IMR-90 (cell line): ENCODE data around the gene RNF166. TPM values are rescaled to one million over a fixed set of nuclear protein-coding genes. Genes with fewer than 3 reads are reported as not detected.

ENCODE experiments used
- ATAC-seq: fragments of 200-7000 bp; cut with Tn5 transposase; 2 replicates; pipeline ENCODE4 v1.9.1; 2020; ENCODE audit warnings: low read depth, mild to moderate bottlenecking, moderate library complexity
- BruUV-seq: library from RNA; stranded (reverse); fragments of 400-500 nt; replicated peaks from 2 replicates; lab custom pipeline; 2021; lab: Mats Ljungman, UMichigan
- CTCF ChIA-PET: fragments of 300-600 bp; formaldehyde crosslinking; extraction: SDS; loops from one replicate; lab custom pipeline; 2021; ENCODE audit warnings: antibody characterized with exemption; lab: Yijun Ruan, JAX
- POLR2A ChIA-PET: fragments of 300-600 bp; sonication (Branson Sonifier 250); formaldehyde crosslinking; loops from one replicate; lab custom pipeline; 2022; ENCODE audit warnings: antibody characterized with exemption; ENCODE audit not compliant: unreplicated experiment; lab: Charles Lee
- DNase-seq: peaks from one replicate; pipeline ENCODE4 v3.0.0; 2013
- H2AFZ ChIP-seq: replicated peaks from 2 replicates; pipeline ENCODE3; 2013; ENCODE audit warnings: low read length, mild to moderate bottlenecking; ENCODE audit not compliant: poor library complexity
- H2AK5ac ChIP-seq: 2 replicates; pipeline ENCODE4 v1.6.1; 2013; ENCODE audit warnings: low read depth, low read length, inconsistent platforms
- H2AK9ac ChIP-seq: replicated peaks from 2 replicates; pipeline ENCODE3; 2013; ENCODE audit warnings: mild to moderate bottlenecking, low read depth, low read length, moderate library complexity; ENCODE audit not compliant: poor library complexity
- H2BK120ac ChIP-seq: 2 replicates; pipeline ENCODE4 v1.6.1; 2013; ENCODE audit warnings: low read depth, low read length, inconsistent platforms
- H2BK15ac ChIP-seq: 3 replicates; pipeline ENCODE4 v1.6.1; 2013; ENCODE audit warnings: low read depth, low read length, inconsistent platforms
- H2BK20ac ChIP-seq: 2 replicates; pipeline ENCODE4 v1.6.1; 2013; ENCODE audit warnings: low read depth, mild to moderate bottlenecking, inconsistent platforms, low read length, moderate library complexity
- H2BK5ac ChIP-seq: 2 replicates; pipeline ENCODE4 v1.6.1; 2013; ENCODE audit warnings: mild to moderate bottlenecking, low read depth, low read length, inconsistent platforms; ENCODE audit not compliant: poor library complexity, severe bottlenecking
- H3K14ac ChIP-seq: replicated peaks from 2 replicates; pipeline ENCODE4 v1.6.1; 2013; ENCODE audit warnings: low read depth, low read length, inconsistent platforms
- H3K18ac ChIP-seq: 2 replicates; pipeline ENCODE4 v1.6.1; 2013; ENCODE audit warnings: low read depth, low read length, control low read depth
- H3K23ac ChIP-seq: 2 replicates; pipeline ENCODE4 v1.6.1; 2013; ENCODE audit warnings: low read depth, low read length, inconsistent platforms
- H3K27ac ChIP-seq: 2 replicates; pipeline ENCODE4 v1.5.1; 2013; ENCODE audit warnings: mild to moderate bottlenecking, control low read depth, low read length; ENCODE audit not compliant: insufficient read depth
- H3K27me3 ChIP-seq: 2 replicates; pipeline ENCODE4 v1.6.1; 2013; ENCODE audit warnings: low read length; ENCODE audit not compliant: control insufficient read depth, insufficient read depth
- H3K36me3 ChIP-seq: 2 replicates; pipeline ENCODE4 v1.6.1; 2013; ENCODE audit warnings: low read length, mixed read lengths; ENCODE audit not compliant: control insufficient read depth, insufficient read depth
- H3K4ac ChIP-seq: 2 replicates; pipeline ENCODE4 v1.6.1; 2013; ENCODE audit warnings: low read depth, low read length, inconsistent platforms
- H3K4me1 ChIP-seq: 2 replicates; pipeline ENCODE4 v1.6.1; 2013; ENCODE audit warnings: low read length, mixed read lengths; ENCODE audit not compliant: control insufficient read depth, insufficient read depth
- H3K4me2 ChIP-seq: 2 replicates; pipeline ENCODE4 v1.6.1; 2013; ENCODE audit warnings: low read depth, mild to moderate bottlenecking, control low read depth, low read length, moderate library complexity
- H3K4me3 ChIP-seq: 2 replicates; pipeline ENCODE4 v1.5.1; 2013; ENCODE audit warnings: low read depth, mild to moderate bottlenecking, control low read depth, low read length, moderate library complexity; ENCODE audit not compliant: insufficient read depth
- H3K56ac ChIP-seq: 2 replicates; pipeline ENCODE4 v1.6.1; 2013; ENCODE audit warnings: low read length, inconsistent platforms; ENCODE audit not compliant: insufficient read depth; ENCODE audit errors: extremely low read depth
- H3K79me1 ChIP-seq, 2 experiments: 2 replicates each; pipeline ENCODE4 v1.6.1; 2013; ENCODE audit warnings: low read length in 2 of 2, inconsistent platforms in 1 of 2, low read depth in 1 of 2
- H3K9ac ChIP-seq: 2 replicates; pipeline ENCODE4 v1.6.1; 2013; ENCODE audit warnings: low read depth, low read length, control low read depth
- H3K9me1 ChIP-seq: 2 replicates; pipeline ENCODE4 v1.6.1; 2013; ENCODE audit warnings: low read length, inconsistent platforms; ENCODE audit not compliant: insufficient read depth
- H3K9me3 ChIP-seq: 2 replicates; pipeline ENCODE4 v1.6.1; 2013; ENCODE audit warnings: low read length; ENCODE audit not compliant: control insufficient read depth, insufficient read depth
- H4K20me1 ChIP-seq: 2 replicates; pipeline ENCODE4 v1.6.1; 2013; ENCODE audit warnings: low read length, inconsistent platforms; ENCODE audit not compliant: insufficient read depth
- H4K5ac ChIP-seq: 2 replicates; pipeline ENCODE4 v1.6.1; 2013; ENCODE audit warnings: mild to moderate bottlenecking, low read depth, low read length, control low read depth
- H4K8ac ChIP-seq, 2 experiments: 2 replicates each; pipeline ENCODE4 v1.6.1; 2013; ENCODE audit warnings: low read depth in 2 of 2, low read length in 2 of 2, control low read depth in 1 of 2, inconsistent platforms in 1 of 2
- H4K91ac ChIP-seq: 2 replicates; pipeline ENCODE4 v1.6.1; 2013; ENCODE audit warnings: low read depth, low read length, inconsistent platforms; ENCODE audit not compliant: insufficient read depth
- MAFK ChIP-seq: IDR thresholded peaks from 2 replicates; pipeline ENCODE4 v1.6.1; 2012; ENCODE audit warnings: low read depth, low read length, improper control_type of control experiment
- WGBS, 2 experiments: methylation state at CpG; one replicate each; pipeline versions ENCODE4 v1.1.5 to v1.1.7; 2013; ENCODE audit warnings: missing lambda C conversion rate in 2 of 2; ENCODE audit not compliant: insufficient read length in 1 of 2; ENCODE audit errors: extremely low coverage in 2 of 2; 5-methylcytosine and 5-hydroxymethylcytosine counted together
- dilution Hi-C: fragments of 300-500 bp; cut with HindIII; formaldehyde crosslinking; loops from one replicate; pipeline ENCODE4 v1.14.3; 2018; ENCODE audit warnings: low sequenced_read_pairs; ENCODE audit not compliant: unreplicated experiment
- in situ Hi-C: fragments of 300-500 bp; cut with MboI; formaldehyde crosslinking; loops from 3 replicates; pipeline ENCODE4 v1.14.3; 2019; ENCODE audit warnings: low sequenced_read_pairs, inconsistent platforms, mixed read lengths
- intact Hi-C: fragments of 100-400 bp; cut with micrococcal nuclease; formaldehyde crosslinking; loops from 2 replicates; pipeline ENCODE4 v1.10.0; 2022
- polyA plus RNA-seq, 3 experiments: library from polyadenylated mRNA; depleted of rRNA; stranded (reverse); fragments of >200 nt; gene quantifications; 2 replicates each; pipeline ENCODE4 v1.2.3, GENCODE V29; 2012; ENCODE audit warnings: low replicate concordance in 1 of 3
- total RNA-seq: library from RNA; depleted of rRNA; stranded (reverse); fragments of >200 nt; gene quantifications from 2 replicates; pipeline ENCODE4 v1.2.3, GENCODE V29; 2012

Gene RNF166
- total and polyA plus RNA-seq, 2 of the 4 experiments (the other 2 are of a cell fraction), result 8.1 to 17.4 TPM

DNA sequence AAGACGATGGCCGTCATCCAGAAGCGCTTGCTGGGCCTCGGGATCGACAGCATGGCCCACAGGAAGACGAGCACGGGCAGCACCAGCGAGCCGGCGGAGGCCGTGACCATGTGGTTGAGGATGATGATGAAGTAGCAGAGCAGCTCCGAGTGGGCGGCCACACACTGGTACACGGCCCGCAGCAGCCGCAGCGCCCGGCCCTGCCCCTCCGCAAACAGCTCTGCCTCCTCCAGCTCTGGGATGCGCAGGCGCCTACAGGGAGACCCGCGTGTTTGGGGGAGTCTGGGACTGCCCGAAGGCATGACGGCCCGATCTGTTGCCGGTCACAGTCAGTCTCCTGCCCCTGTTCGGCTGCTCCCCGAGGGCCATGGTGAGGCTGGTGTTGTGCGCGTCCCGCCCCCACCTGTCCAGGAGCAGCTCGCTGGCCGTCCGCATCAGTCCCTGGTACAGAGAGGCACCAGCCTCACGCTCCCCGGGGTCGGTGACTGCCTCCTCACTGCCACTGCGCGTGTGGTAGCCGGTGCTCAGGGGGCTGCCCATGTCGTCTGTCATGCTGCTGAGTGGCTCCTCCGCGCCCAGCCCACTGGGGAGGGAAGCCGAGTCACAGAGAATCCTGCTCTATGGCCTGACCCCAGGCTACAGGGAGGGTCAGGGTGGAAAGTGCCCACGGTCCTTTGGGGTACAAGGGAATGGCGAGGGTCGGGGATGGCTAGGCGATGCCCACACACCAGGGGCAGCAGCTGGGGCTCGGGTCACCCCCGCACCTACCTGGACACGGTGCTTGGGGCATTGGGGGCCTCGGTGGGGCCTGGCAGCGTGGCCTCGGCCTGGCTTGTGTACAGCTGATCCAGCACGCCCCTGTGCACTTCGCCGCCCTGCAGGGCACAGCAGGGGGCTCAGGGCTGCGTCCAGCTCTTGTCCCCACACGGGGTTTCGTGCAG, 15.9 kb upstream of the RNF166 start:
- Histone ChIP-seq H3K79me1 (peaks cover 2 to 22% of the 10 kb centered on the region in 2 experiments; a peak in 3 of 4 replicates), H4K8ac (no peak overlapping the region), H2BK20ac (no peak overlapping the region), H3K18ac (no peak overlapping the region), H3K4ac (no peak overlapping the region), H3K23ac (no peak overlapping the region), H2AK5ac (no peak overlapping the region), H3K9ac (no peak overlapping the region), H3K56ac (no peak overlapping the region), H2BK5ac (no peak overlapping the region), H2BK15ac (no peak overlapping the region), H3K27me3 (no peaks in the 10 kb centered on the region), H3K9me3 (no peaks in the 10 kb centered on the region), H3K4me1 (no peaks in the 10 kb centered on the region), H2AFZ (no peak overlapping the region), H3K36me3 (peaks cover 95% of the 10 kb centered on the region), H3K4me3 (no peak overlapping the region), H4K20me1 (peaks cover 17% of the 10 kb centered on the region), H2AK9ac (no peak overlapping the region), H4K5ac (no peak overlapping the region), H4K91ac (no peak overlapping the region), H3K14ac (no peak overlapping the region), H2BK120ac (no peak overlapping the region), H3K4me2 (no peak overlapping the region), H3K27ac (no peak overlapping the region), H3K9me1 (no peaks in the 10 kb centered on the region)
- WGBS, 2 experiments, result 96% methylated on average over 42 of the region's 61 CpGs; no CpG with 5 or more reads in 1 of the 2 experiments
- no peak for DNase-seq
- ChIA-PET POLR2A (no interaction called here), CTCF (interaction anchor here (0.7 kb wide), 1 partner anchor 16 kb away, joined by 3 read pairs; no protein-coding TSS in a partner anchor)
- dilution Hi-C loops (no loop called here), intact Hi-C loops (no loop called here), in situ Hi-C loops (no loop called here)
- no peak for ATAC-seq
- TF ChIP-seq MAFK, result no peak
- no TSS peak for BruUV-seq
